ENCODE data around the gene UGT1A3. TPM values are rescaled to one million over a fixed set of nuclear protein-coding genes. Genes with fewer than 3 reads are reported as not detected.

UGT1A3 gene
- total and polyA plus RNA-seq, 2 experiments from 2014 or later, result not detected

DNA sequence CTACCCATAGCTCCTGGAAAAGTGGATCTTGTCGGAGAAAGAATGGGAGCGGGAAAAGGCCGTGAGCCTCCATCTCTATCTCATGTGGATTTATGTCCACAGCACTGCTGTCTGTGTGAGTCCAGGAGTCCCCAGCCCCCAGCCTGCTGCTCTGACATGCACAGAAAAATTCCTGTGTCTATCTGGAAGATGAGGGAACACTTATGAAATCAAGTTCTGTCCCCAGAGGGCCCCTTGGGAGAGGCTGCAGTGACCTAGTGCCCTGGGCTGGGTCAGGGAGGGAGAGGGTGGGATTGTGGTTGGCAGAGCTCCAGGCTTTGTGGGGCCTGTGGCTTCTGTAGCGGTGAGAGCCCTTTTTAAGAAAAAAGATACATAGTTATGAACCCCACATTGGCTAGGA lies 87.9 kb downstream of the UGT1A3 start:
- TF ChIP-seq EZH2 (IDR thresholded peaks at IDR 0.05; ENCODE audit: insufficient read depth, poor library complexity, severe bottlenecking) (no peak), EZH2phosphoT487 (IDR thresholded peaks at IDR 0.05; ENCODE audit: insufficient read depth, low read depth) (no peak)
- Histone ChIP-seq H2AFZ (no peak overlapping the region), H3K36me3 (ENCODE audit: low read depth) (no peaks in the 10 kb centered on the region), H3K4me3 (no peak overlapping the region), H3K9me3 (ENCODE audit: low read depth) (no peaks in the 10 kb centered on the region), H4K20me1 (ENCODE audit: insufficient read depth) (no peaks in the 10 kb centered on the region), H3K27ac (no peak overlapping the region), H3K9ac (no peak overlapping the region), H3K4me1 (ENCODE audit: insufficient read depth) (peaks cover 3% of the 10 kb centered on the region; the same call in 1 of the 2 replicates), H3F3A (ENCODE audit: insufficient read depth) (no peaks in the 10 kb centered on the region), H3K27me3 (replicated peaks; ENCODE audit: insufficient read depth) (peaks cover 12% of the 10 kb centered on the region), H3K4me2 (ENCODE audit: unreplicated experiment) (no peak overlapping the region), H3K9me2 (ENCODE audit: insufficient read depth) (no peaks in the 10 kb centered on the region), H3K79me2 (ENCODE audit: insufficient read depth) (no peaks in the 10 kb centered on the region)
- in situ Hi-C loops (cut with MboI), result no loop called here
- no peak for DNase-seq
- WGBS, 2 experiments (ENCODE audit: low coverage in 1 of 2, low lambda C conversion rate in 2 of 2, missing lambda C conversion rate in 2 of 2), result 65 to 68% methylated on average over 4 of the region's 4 CpGs

DNA sequence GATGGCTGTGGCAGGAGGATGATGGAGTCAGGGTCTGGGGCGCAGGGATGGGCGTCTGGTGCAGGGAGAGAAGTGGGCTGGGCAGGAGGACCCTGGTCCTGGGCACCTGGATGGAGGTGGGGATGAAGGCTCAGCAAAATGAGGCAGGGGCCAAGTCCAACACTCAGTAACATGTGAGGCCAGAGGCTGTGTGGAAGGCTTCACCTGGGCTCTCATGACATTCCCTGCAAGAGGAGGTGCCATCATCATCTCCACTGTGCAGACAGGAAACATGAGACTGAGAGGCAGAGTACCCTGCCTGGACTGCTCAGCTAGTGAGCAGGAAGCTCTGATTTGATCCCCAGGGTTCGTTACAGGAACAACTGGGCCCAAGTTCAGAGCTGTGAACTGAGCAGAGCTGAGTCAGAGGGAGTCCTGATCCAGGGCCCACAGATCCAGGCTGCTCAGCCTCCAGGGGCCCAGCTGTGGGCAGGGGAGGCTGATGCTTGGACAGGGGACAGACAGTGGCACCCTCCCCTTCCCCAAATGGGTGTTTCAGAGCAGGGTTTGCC lies 88.6 kb downstream of the UGT1A3 start:
- Histone ChIP-seq H3K9ac (no peak overlapping the region), H3F3A (ENCODE audit: insufficient read depth) (no peaks in the 10 kb centered on the region), H3K36me3 (ENCODE audit: low read depth) (no peaks in the 10 kb centered on the region), H3K4me2 (ENCODE audit: unreplicated experiment) (no peak overlapping the region), H3K27me3 (replicated peaks; ENCODE audit: insufficient read depth) (peaks cover 12% of the 10 kb centered on the region), H3K9me2 (ENCODE audit: insufficient read depth) (no peaks in the 10 kb centered on the region), H3K9me3 (ENCODE audit: low read depth) (no peaks in the 10 kb centered on the region), H3K4me1 (ENCODE audit: insufficient read depth) (peaks cover 3% of the 10 kb centered on the region; the same call in 1 of the 2 replicates), H2AFZ (no peak overlapping the region), H4K20me1 (ENCODE audit: insufficient read depth) (no peaks in the 10 kb centered on the region), H3K79me2 (ENCODE audit: insufficient read depth) (no peaks in the 10 kb centered on the region), H3K4me3 (no peak overlapping the region), H3K27ac (no peak overlapping the region)
- 45% methylated on average over 3 of the region's 3 CpGs for WGBS, 2 experiments (ENCODE audit: low coverage in 1 of 2, low lambda C conversion rate in 2 of 2, missing lambda C conversion rate in 2 of 2)
- in situ Hi-C loops (cut with MboI), result no loop called here
- no peak for TF ChIP-seq EZH2phosphoT487 (IDR thresholded peaks at IDR 0.05; ENCODE audit: insufficient read depth, low read depth)
- no peak for TF ChIP-seq EZH2 (IDR thresholded peaks at IDR 0.05; ENCODE audit: insufficient read depth, poor library complexity, severe bottlenecking)
- DNase-seq, result peak; percentile 35

DNA sequence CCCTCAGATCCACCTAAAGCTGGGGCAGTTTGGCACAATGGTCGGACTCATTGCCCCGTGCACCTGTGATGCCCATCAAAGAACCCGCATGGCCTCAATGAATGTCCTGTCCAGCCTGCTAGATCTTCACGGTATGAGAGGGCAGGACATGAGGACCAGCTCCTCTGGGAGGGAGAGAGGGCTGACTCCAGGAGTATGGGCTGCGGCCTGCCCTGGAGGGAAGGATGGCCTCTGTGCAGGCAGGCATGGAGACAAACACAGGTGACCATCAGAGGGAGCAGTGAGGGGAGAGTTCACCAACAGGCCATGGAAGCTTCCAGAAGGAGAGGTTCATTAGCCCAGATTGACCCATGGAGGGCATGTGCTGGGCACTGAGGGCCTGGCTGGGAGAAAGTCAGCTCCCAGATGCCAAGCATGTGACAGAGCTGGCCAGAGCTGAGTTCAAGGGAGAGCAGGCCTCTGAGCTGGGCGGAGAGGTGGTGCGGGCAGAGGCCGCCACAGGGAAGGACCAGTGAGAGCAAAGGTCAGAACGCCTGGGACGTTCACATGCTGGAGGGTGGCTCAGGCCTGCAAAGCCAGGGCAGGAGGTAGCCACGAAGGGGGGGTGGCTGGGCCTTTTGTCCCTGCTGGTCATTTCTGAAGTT lies 89.3 kb downstream of the UGT1A3 start:
- H3K4me3 ChIP-seq, result no peak overlapping the region
- H3K36me3 ChIP-seq (ENCODE audit: low read depth), result no peaks in the 10 kb centered on the region
- H3K9me3 ChIP-seq (ENCODE audit: low read depth), result no peaks in the 10 kb centered on the region
- DNase-seq, result no peak
- no peak overlapping the region for H2AFZ ChIP-seq
- peaks cover 12% of the 10 kb centered on the region for H3K27me3 ChIP-seq (replicated peaks; ENCODE audit: insufficient read depth)
- no peak for TF ChIP-seq EZH2phosphoT487 (IDR thresholded peaks at IDR 0.05; ENCODE audit: insufficient read depth, low read depth)
- TF ChIP-seq EZH2 (IDR thresholded peaks at IDR 0.05; ENCODE audit: insufficient read depth, poor library complexity, severe bottlenecking), result no peak
- H3K27ac ChIP-seq, result no peak overlapping the region
- no peaks in the 10 kb centered on the region for H4K20me1 ChIP-seq (ENCODE audit: insufficient read depth)
- H3K9ac ChIP-seq, result no peak overlapping the region
- H3F3A ChIP-seq (ENCODE audit: insufficient read depth), result no peaks in the 10 kb centered on the region
- WGBS, 2 experiments (ENCODE audit: low coverage in 1 of 2, low lambda C conversion rate in 2 of 2, missing lambda C conversion rate in 2 of 2), result 65 to 76% methylated on average over 10 to 11 of the region's 11 CpGs
- no peaks in the 10 kb centered on the region for H3K9me2 ChIP-seq (ENCODE audit: insufficient read depth)
- in situ Hi-C loops (cut with MboI), result no loop called here
- H3K4me1 ChIP-seq (ENCODE audit: insufficient read depth), result peaks cover 3% of the 10 kb centered on the region; the same call in 1 of the 2 replicates
- H3K4me2 ChIP-seq (ENCODE audit: unreplicated experiment), result no peak overlapping the region
- H3K79me2 ChIP-seq (ENCODE audit: insufficient read depth), result no peaks in the 10 kb centered on the region

DNA sequence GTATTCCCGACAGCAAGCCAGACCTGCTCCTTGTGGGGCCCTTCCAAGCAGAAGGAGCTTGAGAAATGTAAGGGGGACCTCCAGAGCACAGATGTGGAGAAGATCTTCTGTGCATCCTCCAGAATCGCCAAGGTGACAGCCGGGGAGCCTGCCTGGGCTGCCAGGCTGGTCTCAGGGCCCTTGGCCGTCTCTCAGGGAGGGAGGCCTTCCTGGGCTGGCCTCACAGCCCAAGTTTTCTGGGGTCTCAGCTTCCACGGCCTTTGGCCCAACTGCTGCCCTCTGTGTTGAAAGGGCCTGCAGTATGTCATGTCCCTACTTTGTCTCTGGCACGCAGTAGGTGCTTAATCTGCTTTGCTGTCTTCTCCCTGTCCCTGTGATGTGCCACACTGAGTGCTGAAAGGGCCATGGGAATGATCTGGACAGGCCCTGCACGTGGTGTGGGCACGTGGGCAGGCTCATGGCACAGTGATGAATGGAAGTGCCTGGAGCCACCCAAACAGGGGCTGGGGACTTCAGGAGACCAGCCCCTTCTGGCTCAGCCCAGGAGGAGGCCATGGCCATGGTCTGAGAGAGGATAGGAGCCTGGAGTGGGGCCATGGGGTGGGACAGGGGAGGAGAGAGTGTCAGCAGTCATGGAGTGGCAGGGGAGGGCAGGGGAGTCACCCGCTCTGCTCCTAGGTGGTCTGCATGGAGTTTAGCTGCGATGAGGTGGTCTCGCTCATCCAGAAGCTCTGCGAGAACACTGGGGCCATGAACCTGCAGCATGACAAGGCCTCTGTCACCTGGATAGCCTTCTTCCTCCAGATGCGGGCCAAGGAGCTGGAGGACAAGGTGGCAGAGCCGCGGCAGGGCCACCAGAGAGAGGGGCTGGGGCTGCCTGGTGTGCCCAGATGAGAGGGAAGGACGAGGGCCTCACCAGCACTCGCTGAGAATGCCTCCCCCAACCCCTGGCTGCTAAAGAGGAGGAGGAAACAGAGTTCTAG lies 90.1 kb downstream of the UGT1A3 start:
- no peak overlapping the region for H3K27ac ChIP-seq
- H3K4me2 ChIP-seq (ENCODE audit: unreplicated experiment), result no peak overlapping the region
- 42 to 49% methylated on average over 14 to 17 of the region's 17 CpGs for WGBS, 2 experiments (ENCODE audit: low coverage in 1 of 2, low lambda C conversion rate in 2 of 2, missing lambda C conversion rate in 2 of 2)
- H3K4me3 ChIP-seq, result no peak overlapping the region
- peaks cover 3% of the 10 kb centered on the region; the same call in 1 of the 2 replicates for H3K4me1 ChIP-seq (ENCODE audit: insufficient read depth)
- H2AFZ ChIP-seq, result no peak overlapping the region
- H3K27me3 ChIP-seq (replicated peaks; ENCODE audit: insufficient read depth), result peaks cover 12% of the 10 kb centered on the region
- no peaks in the 10 kb centered on the region for H3F3A ChIP-seq (ENCODE audit: insufficient read depth)
- H3K9me3 ChIP-seq (ENCODE audit: low read depth), result no peaks in the 10 kb centered on the region
- H3K79me2 ChIP-seq (ENCODE audit: insufficient read depth), result no peaks in the 10 kb centered on the region
- H4K20me1 ChIP-seq (ENCODE audit: insufficient read depth), result no peaks in the 10 kb centered on the region
- H3K9me2 ChIP-seq (ENCODE audit: insufficient read depth), result no peaks in the 10 kb centered on the region
- in situ Hi-C loops (cut with MboI), result no loop called here
- no peak for TF ChIP-seq EZH2 (IDR thresholded peaks at IDR 0.05; ENCODE audit: insufficient read depth, poor library complexity, severe bottlenecking)
- TF ChIP-seq EZH2phosphoT487 (IDR thresholded peaks at IDR 0.05; ENCODE audit: insufficient read depth, low read depth), result no peak
- no peak overlapping the region for H3K9ac ChIP-seq
- no peak for DNase-seq
- H3K36me3 ChIP-seq (ENCODE audit: low read depth), result no peaks in the 10 kb centered on the region
